GM23338 (cell line): ENCODE measurements around the gene KRT83. TPM values are rescaled to one million over a fixed set of nuclear protein-coding genes. Genes with fewer than 3 reads are reported as not detected.

Experiments used
- ATAC-seq: fragments of 200-7000 bp; cut with Tn5 transposase; 3 replicates; pipeline ENCODE4 v1.9.1; 2020
- DNase-seq: peaks from one replicate; pipeline ENCODE4 v3.0.0-alpha.2; 2015; ENCODE audit warnings: low spot score
- H2AFZ ChIP-seq: fragments of 200-600 bp; sonication (generic); 2 replicates; pipeline ENCODE4 v1.8.0; 2016; ENCODE audit warnings: antibody characterized with exemption, mild to moderate bottlenecking, moderate library complexity
- H3F3A ChIP-seq: fragments of 200-600 bp; sonication (generic); replicated peaks from 2 replicates; pipeline ENCODE4 v1.8.0; 2017; ENCODE audit warnings: antibody characterized with exemption, mixed run types, low read depth
- H3K27ac ChIP-seq: fragments of 200-600 bp; sonication (generic); 2 replicates; pipeline ENCODE4 v1.6.1; 2016; ENCODE audit warnings: low read depth
- H3K27me3 ChIP-seq: fragments of 200-600 bp; sonication (generic); 2 replicates; pipeline ENCODE4 v1.8.0; 2016; ENCODE audit warnings: mild to moderate bottlenecking, mixed run types, moderate library complexity; ENCODE audit not compliant: insufficient read depth
- H3K36me3 ChIP-seq: fragments of 200-600 bp; sonication (generic); 2 replicates; pipeline ENCODE4 v1.8.0; 2016; ENCODE audit warnings: mild to moderate bottlenecking; ENCODE audit not compliant: insufficient read depth
- H3K4me1 ChIP-seq: fragments of 200-600 bp; sonication (generic); 2 replicates; pipeline ENCODE4 v1.8.0; 2016; ENCODE audit warnings: mild to moderate bottlenecking, moderate library complexity; ENCODE audit not compliant: insufficient read depth
- H3K4me2 ChIP-seq: fragments of 200-600 bp; sonication (generic); 2 replicates; pipeline ENCODE4 v1.7.1; 2017; ENCODE audit warnings: mixed run types
- H3K4me3 ChIP-seq: fragments of 200-600 bp; sonication (generic); 2 replicates; pipeline ENCODE4 v1.6.1; 2016; ENCODE audit warnings: mixed run types
- H3K79me2 ChIP-seq: fragments of 200-600 bp; sonication (generic); replicated peaks from 2 replicates; pipeline ENCODE4 v1.8.0; 2017; ENCODE audit warnings: mild to moderate bottlenecking; ENCODE audit not compliant: insufficient read depth
- H3K9me2 ChIP-seq: fragments of 200-600 bp; sonication (generic); 2 replicates; pipeline ENCODE4 v1.8.0; 2017; ENCODE audit not compliant: insufficient read depth
- H4K20me1 ChIP-seq: fragments of 200-600 bp; sonication (generic); replicated peaks from 2 replicates; pipeline ENCODE4 v1.8.0; 2017; ENCODE audit warnings: mild to moderate bottlenecking; ENCODE audit not compliant: insufficient read depth
- H3K27ac Mint-ChIP-seq: 2 replicates; pipeline ENCODE4 v1.8.0; 2020; ENCODE audit warnings: inconsistent platforms, mild to moderate bottlenecking, moderate library complexity, mixed read lengths
- H3K27me3 Mint-ChIP-seq: 3 replicates; pipeline ENCODE4 v1.8.0; 2022; ENCODE audit warnings: low read depth, mild to moderate bottlenecking, moderate library complexity, mixed read lengths, inconsistent platforms; ENCODE audit not compliant: insufficient read depth, poor library complexity
- H3K36me3 Mint-ChIP-seq: 3 replicates; pipeline ENCODE4 v1.8.0; 2021; ENCODE audit warnings: low read depth, mild to moderate bottlenecking, inconsistent platforms, moderate library complexity, mixed read lengths
- H3K4me1 Mint-ChIP-seq: 3 replicates; pipeline ENCODE4 v1.8.0; 2020; ENCODE audit warnings: mild to moderate bottlenecking, inconsistent platforms, mixed read lengths
- H3K4me3 Mint-ChIP-seq: 3 replicates; pipeline ENCODE4 v1.8.0; 2021; ENCODE audit warnings: moderate library complexity, mild to moderate bottlenecking, inconsistent platforms, mixed read lengths
- H3K9me3 Mint-ChIP-seq: 3 replicates; pipeline ENCODE4 v1.8.0; 2020; ENCODE audit warnings: moderate library complexity, mild to moderate bottlenecking, inconsistent platforms, mixed read lengths
- CREB1 ChIP-seq: fragments of 250-450 bp; sonication (Bioruptor Pico); IDR thresholded peaks from 2 replicates; pipeline ENCODE4 v1.5.0; 2020; ENCODE audit warnings: low read depth, mild to moderate bottlenecking, moderate library complexity
- ETS1 ChIP-seq: IDR thresholded peaks from 2 replicates; pipeline ENCODE4 v1.6.1; 2016; ENCODE audit warnings: antibody characterized with exemption
- EZH2 ChIP-seq: fragments of 200-600 bp; sonication (generic); IDR thresholded peaks from one replicate; pipeline ENCODE4 v1.8.0; 2017; ENCODE audit warnings: antibody characterized with exemption, mild to moderate bottlenecking, low read depth; ENCODE audit not compliant: unreplicated experiment
- EZH2phosphoT487 ChIP-seq: fragments of 200-600 bp; sonication (generic); IDR thresholded peaks from one replicate; pipeline ENCODE4 v1.8.1; 2018; ENCODE audit warnings: antibody characterized with exemption; ENCODE audit not compliant: unreplicated experiment
- NANOG ChIP-seq: IDR thresholded peaks from 2 replicates; pipeline ENCODE4 v1.6.1; 2016; ENCODE audit warnings: antibody characterized with exemption, borderline replicate concordance
- POLR2AphosphoS5 ChIP-seq: IDR thresholded peaks from 2 replicates; pipeline ENCODE4 v1.6.1; 2016; ENCODE audit warnings: antibody characterized with exemption, low read depth
- ZNF114 ChIP-seq: fragments of 250-450 bp; sonication (Bioruptor Pico); IDR thresholded peaks from 2 replicates; pipeline ENCODE4 v1.5.0; 2020; ENCODE audit warnings: mild to moderate bottlenecking, moderate library complexity
- ZNF331 ChIP-seq: fragments of 250-450 bp; sonication (Bioruptor Pico); IDR thresholded peaks from 2 replicates; pipeline ENCODE4 v1.5.0; 2020; ENCODE audit warnings: low read depth, mild to moderate bottlenecking, moderate library complexity
- ZNF462 ChIP-seq: fragments of 250-450 bp; sonication (Bioruptor Pico); IDR thresholded peaks from 2 replicates; pipeline ENCODE4 v1.5.0; 2020; ENCODE audit warnings: mild to moderate bottlenecking, moderate library complexity
- polyA plus RNA-seq: library from polyadenylated mRNA; unstranded; fragments of >200 nt; fragmentation: Nextera tagmentation; extraction: Ambion mirVana; gene quantifications from 2 replicates; pipeline ENCODE4 v1.2.1, GENCODE V29; 2016
- total RNA-seq: library from RNA; depleted of rRNA; stranded (reverse); fragments of >200 nt; shearing (Covaris generic); gene quantifications from 2 replicates; pipeline ENCODE4 v1.2.3, GENCODE V29; 2014
- TF ChIP-seq, protein P1 (sequence below): IDR thresholded peaks from one replicate; pipeline ENCODE4 v1.6.1; 2018; ENCODE audit warnings: antibody characterized with exemption; ENCODE audit not compliant: unreplicated experiment

KRT83 gene
- total and polyA plus RNA-seq, 2 experiments from 2014 or later, result not detected

DNA sequence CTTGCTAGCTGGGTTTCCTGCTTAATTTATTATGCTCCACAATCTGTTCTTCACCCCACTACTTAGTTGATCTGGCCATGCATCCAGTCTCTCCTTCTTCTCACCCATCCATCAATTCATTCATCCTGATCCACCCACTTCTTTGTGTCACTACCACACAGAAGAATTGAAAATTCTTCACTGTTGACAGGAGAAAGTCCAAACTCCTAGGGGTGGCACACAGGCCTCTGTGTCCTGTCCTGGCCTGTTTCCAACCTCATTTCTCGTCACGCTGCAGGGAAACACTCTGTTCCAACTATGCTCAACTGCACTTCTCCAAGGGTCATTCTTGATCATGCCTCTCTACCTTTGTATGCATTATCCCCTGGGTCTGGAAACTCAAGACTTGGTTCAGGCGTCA lies 10.6 kb upstream of the KRT83 start:
- H3K4me3 Mint-ChIP-seq, result no peak overlapping the region
- no peaks in the 10 kb centered on the region for H3K36me3 Mint-ChIP-seq
- peaks cover 14% of the 10 kb centered on the region; the same call in 2 of the 3 replicates for H3K4me1 Mint-ChIP-seq
- Histone ChIP-seq H3K27ac (no peak overlapping the region), H3K9me2 (no peaks in the 10 kb centered on the region), H3K79me2 (no peaks in the 10 kb centered on the region), H2AFZ (no peak overlapping the region), H3K4me3 (no peak overlapping the region), H3K27me3 (no peaks in the 10 kb centered on the region), H3K36me3 (no peaks in the 10 kb centered on the region), H3F3A (no peaks in the 10 kb centered on the region), H3K4me2 (no peak overlapping the region), H3K4me1 (peaks cover 7% of the 10 kb centered on the region; the same call in 1 of the 2 replicates), H4K20me1 (no peaks in the 10 kb centered on the region)
- TF ChIP-seq CREB1 (CRISPR knock-in tag) (no peak), EZH2 (no peak), ZNF462 (CRISPR knock-in tag) (no peak), EZH2phosphoT487 (no peak)
- no peak overlapping the region for H3K27ac Mint-ChIP-seq
- H3K9me3 Mint-ChIP-seq, result no peaks in the 10 kb centered on the region
- ATAC-seq (no peak), DNase-seq (no peak)
- peaks cover 3% of the 10 kb centered on the region for H3K27me3 Mint-ChIP-seq

- no peak for ATAC-seq
- Histone ChIP-seq H3K79me2 (no peaks in the 10 kb centered on the region), H3F3A (no peaks in the 10 kb centered on the region), H3K4me1 (peaks cover 7% of the 10 kb centered on the region; the same call in 1 of the 2 replicates), H3K4me2 (no peak overlapping the region), H4K20me1 (no peaks in the 10 kb centered on the region), H3K27me3 (no peaks in the 10 kb centered on the region), H3K27ac (no peak overlapping the region), H3K36me3 (no peaks in the 10 kb centered on the region), H3K4me3 (no peak overlapping the region), H2AFZ (no peak overlapping the region), H3K9me2 (no peaks in the 10 kb centered on the region)
- H3K27ac Mint-ChIP-seq, result no peak overlapping the region
- DNase-seq, result no peak
- H3K4me1 Mint-ChIP-seq, result peaks cover 15% of the 10 kb centered on the region; the same call in 2 of the 3 replicates
- no peak overlapping the region for H3K4me3 Mint-ChIP-seq
- H3K9me3 Mint-ChIP-seq, result no peaks in the 10 kb centered on the region
- H3K36me3 Mint-ChIP-seq, result no peaks in the 10 kb centered on the region
- H3K27me3 Mint-ChIP-seq, result peaks cover 3% of the 10 kb centered on the region
- TF ChIP-seq POLR2AphosphoS5 (no peak), ZNF114 (CRISPR knock-in tag) (no peak), ZNF331 (no peak), NANOG (no peak), ETS1 (no peak), EZH2phosphoT487 (no peak), CREB1 (CRISPR knock-in tag) (no peak), EZH2 (no peak)
- TF ChIP-seq, protein P1, sequence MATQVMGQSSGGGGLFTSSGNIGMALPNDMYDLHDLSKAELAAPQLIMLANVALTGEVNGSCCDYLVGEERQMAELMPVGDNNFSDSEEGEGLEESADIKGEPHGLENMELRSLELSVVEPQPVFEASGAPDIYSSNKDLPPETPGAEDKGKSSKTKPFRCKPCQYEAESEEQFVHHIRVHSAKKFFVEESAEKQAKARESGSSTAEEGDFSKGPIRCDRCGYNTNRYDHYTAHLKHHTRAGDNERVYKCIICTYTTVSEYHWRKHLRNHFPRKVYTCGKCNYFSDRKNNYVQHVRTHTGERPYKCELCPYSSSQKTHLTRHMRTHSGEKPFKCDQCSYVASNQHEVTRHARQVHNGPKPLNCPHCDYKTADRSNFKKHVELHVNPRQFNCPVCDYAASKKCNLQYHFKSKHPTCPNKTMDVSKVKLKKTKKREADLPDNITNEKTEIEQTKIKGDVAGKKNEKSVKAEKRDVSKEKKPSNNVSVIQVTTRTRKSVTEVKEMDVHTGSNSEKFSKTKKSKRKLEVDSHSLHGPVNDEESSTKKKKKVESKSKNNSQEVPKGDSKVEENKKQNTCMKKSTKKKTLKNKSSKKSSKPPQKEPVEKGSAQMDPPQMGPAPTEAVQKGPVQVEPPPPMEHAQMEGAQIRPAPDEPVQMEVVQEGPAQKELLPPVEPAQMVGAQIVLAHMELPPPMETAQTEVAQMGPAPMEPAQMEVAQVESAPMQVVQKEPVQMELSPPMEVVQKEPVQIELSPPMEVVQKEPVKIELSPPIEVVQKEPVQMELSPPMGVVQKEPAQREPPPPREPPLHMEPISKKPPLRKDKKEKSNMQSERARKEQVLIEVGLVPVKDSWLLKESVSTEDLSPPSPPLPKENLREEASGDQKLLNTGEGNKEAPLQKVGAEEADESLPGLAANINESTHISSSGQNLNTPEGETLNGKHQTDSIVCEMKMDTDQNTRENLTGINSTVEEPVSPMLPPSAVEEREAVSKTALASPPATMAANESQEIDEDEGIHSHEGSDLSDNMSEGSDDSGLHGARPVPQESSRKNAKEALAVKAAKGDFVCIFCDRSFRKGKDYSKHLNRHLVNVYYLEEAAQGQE, result no peak
Observed at GRCh38 chr12:52331039-52331438, 9.8 kb upstream of the KRT83 start.
